Endothelial cell of umbilical vein (primary cell): ENCODE measurements around the gene TOB1. TPM values are rescaled to one million over a fixed set of nuclear protein-coding genes. Genes with fewer than 3 reads are reported as not detected.

Experiments
- BruUV-seq: library from RNA; stranded (reverse); fragments of 400-500 nt; replicated peaks from 2 replicates; lab custom pipeline; 2021; lab: Mats Ljungman, UMichigan
- CTCF ChIA-PET: fragments of 300-600, 350-600 bp; sonication (Branson Sonifier 250); formaldehyde crosslinking; loops from one replicate; lab custom pipeline; 2021; ENCODE audit warnings: antibody characterized with exemption, inconsistent platforms; lab: Charles Lee
- POLR2A ChIA-PET: fragments of 300-600, 350-600 bp; sonication (Branson Sonifier 250); formaldehyde crosslinking; loops from one replicate; lab custom pipeline; 2021; ENCODE audit warnings: antibody characterized with exemption, inconsistent platforms; lab: Charles Lee
- DNase-seq: peaks from one replicate; pipeline ENCODE4 v3.0.0-alpha.2; 2011; ENCODE audit warnings: low read depth, low spot score
- FAIRE-seq: peaks from 2 replicates; lab custom pipeline; 2011; peaks lifted over from hg19 to GRCh38; lab: Jason Lieb, UNC
- H2AFZ ChIP-seq: 2 replicates; pipeline ENCODE4 v1.6.0; 2012; ENCODE audit warnings: low read depth, low read length, control low read depth, inconsistent platforms
- H3K27ac ChIP-seq: 2 replicates; pipeline ENCODE4 v1.5.1; 2011; ENCODE audit warnings: low read depth, mild to moderate bottlenecking, control low read depth, low read length, moderate library complexity; ENCODE audit not compliant: insufficient read depth
- H3K27me3 ChIP-seq, 2 experiments: 2 replicates each; pipeline versions ENCODE4 v1.6.0 to v1.6.1; 2011; ENCODE audit warnings: low read length in 2 of 2, mixed read lengths in 1 of 2; ENCODE audit not compliant: control insufficient read depth in 2 of 2, insufficient read depth in 2 of 2
- H3K36me3 ChIP-seq, 2 experiments: 2 replicates in 1 of 2; 3 replicates in 1 of 2; pipeline ENCODE4 v1.5.1; 2011; ENCODE audit warnings: low read length in 2 of 2, mild to moderate bottlenecking in 1 of 2, moderate library complexity in 1 of 2; ENCODE audit not compliant: control insufficient read depth in 2 of 2, insufficient read depth in 2 of 2; ENCODE audit errors: extremely low read depth in 1 of 2
- H3K4me1 ChIP-seq: 3 replicates; pipeline ENCODE4 v1.5.1; 2011; ENCODE audit warnings: mild to moderate bottlenecking, low read length; ENCODE audit not compliant: control insufficient read depth, insufficient read depth; ENCODE audit errors: extremely low read depth
- H3K4me2 ChIP-seq: 2 replicates; pipeline ENCODE4 v1.6.1; 2011; ENCODE audit warnings: low read length, control low read depth, mixed read lengths; ENCODE audit not compliant: insufficient read depth
- H3K4me3 ChIP-seq, 3 experiments: fragments of 200-600 bp in 1 of 3; sonication (generic), shearing (Covaris generic) in 1 of 3; replicated peaks in 1 of 3; 2 replicates each; pipeline ENCODE4 v1.5.1; 2011 to 2016; ENCODE audit warnings: control low read depth in 3 of 3, low read length in 3 of 3, mild to moderate bottlenecking in 2 of 3, inconsistent platforms in 1 of 3, low read depth in 1 of 3, moderate library complexity in 1 of 3; ENCODE audit not compliant: insufficient read depth in 1 of 3
- H3K79me2 ChIP-seq: 2 replicates; pipeline ENCODE4 v1.6.0; 2012; ENCODE audit warnings: low read length, inconsistent platforms; ENCODE audit not compliant: control insufficient read depth, insufficient read depth
- H3K9ac ChIP-seq: replicated peaks from 2 replicates; pipeline ENCODE3; 2011; ENCODE audit warnings: low read length, control low read depth; ENCODE audit not compliant: insufficient read depth; ENCODE audit errors: extremely low read depth
- H3K9me1 ChIP-seq: replicated peaks from 3 replicates; pipeline ENCODE4 v1.6.0; 2011; ENCODE audit warnings: mild to moderate bottlenecking, low read length; ENCODE audit not compliant: control insufficient read depth, insufficient read depth; ENCODE audit errors: extremely low read depth
- H3K9me3 ChIP-seq: replicated peaks from 2 replicates; pipeline ENCODE4 v1.5.1; 2012; ENCODE audit warnings: low read length, inconsistent platforms; ENCODE audit not compliant: control insufficient read depth, insufficient read depth
- H4K20me1 ChIP-seq: replicated peaks from 2 replicates; pipeline ENCODE3; 2011; ENCODE audit warnings: mild to moderate bottlenecking, low read length; ENCODE audit not compliant: control insufficient read depth, insufficient read depth; ENCODE audit errors: extremely low read depth
- EZH2 ChIP-seq: IDR thresholded peaks from 2 replicates; pipeline ENCODE4 v1.6.1; 2012; ENCODE audit warnings: borderline replicate concordance, low read depth, mild to moderate bottlenecking, moderate library complexity, low read length, inconsistent platforms; ENCODE audit not compliant: severe bottlenecking
- FOS ChIP-seq: IDR thresholded peaks from 2 replicates; pipeline ENCODE4 v1.6.1; 2011; ENCODE audit warnings: mild to moderate bottlenecking, low read length, moderate library complexity, borderline replicate concordance; ENCODE audit not compliant: insufficient read depth
- GATA2 ChIP-seq: IDR thresholded peaks from 2 replicates; pipeline ENCODE4 v1.7.0; 2011; ENCODE audit warnings: low read depth, mild to moderate bottlenecking, moderate library complexity, mixed read lengths, low read length; ENCODE audit not compliant: insufficient read length, insufficient read depth
- JUN ChIP-seq: IDR thresholded peaks from 2 replicates; pipeline ENCODE4 v1.6.1; 2011; ENCODE audit warnings: borderline replicate concordance, low read depth; ENCODE audit not compliant: insufficient read length, insufficient read depth
- MYC ChIP-seq: IDR thresholded peaks from one replicate; pipeline ENCODE4 v1.6.1; 2011; ENCODE audit warnings: mild to moderate bottlenecking, low read depth, low read length
- POLR2A ChIP-seq: IDR thresholded peaks from 2 replicates; pipeline ENCODE4 v1.6.1; 2012; ENCODE audit warnings: low read depth, mild to moderate bottlenecking, control low read depth, low read length
- POLR2AphosphoS5 ChIP-seq: IDR thresholded peaks from 2 replicates; pipeline ENCODE4 v1.6.1; 2012; ENCODE audit warnings: low read depth, mild to moderate bottlenecking, control low read depth, low read length, moderate library complexity; ENCODE audit not compliant: insufficient read depth
- dilution Hi-C: fragments of 300-500 bp; cut with MboI; formaldehyde crosslinking; loops from one replicate; pipeline ENCODE4 v1.15.0; 2019; ENCODE audit warnings: low sequenced_read_pairs; ENCODE audit not compliant: extremely low pct_ligation_motif_present
- intact Hi-C: fragments of 100-400 bp; cut with micrococcal nuclease; formaldehyde crosslinking; loops from one replicate; pipeline ENCODE4 v1.10.0; 2022
- polyA plus RNA-seq, 4 experiments: library from polyadenylated mRNA; depleted of rRNA in 3 of 4; stranded (reverse) in 3 of 4; unstranded in 1 of 4; fragments of >200 nt; gene quantifications; 2 replicates each; pipeline versions ENCODE4 v1.2.1 to v1.2.3, GENCODE V29; 2011 to 2012; ENCODE audit warnings: missing spikeins in 1 of 4
- total RNA-seq: library from RNA; stranded (reverse); gene quantifications from 2 replicates; pipeline ENCODE4 v1.2.3, GENCODE V29; 2021
- TF ChIP-seq, protein P1 (sequence below), 2 donors: IDR thresholded peaks; 1 replicate in 1 of 2; 2 replicates in 1 of 2; pipeline ENCODE4 v1.5.1; 2011; ENCODE audit warnings: low read length in 2 of 2, mild to moderate bottlenecking in 2 of 2, moderate library complexity in 2 of 2, control low read depth in 1 of 2, inconsistent platforms in 1 of 2, low read depth in 1 of 2; ENCODE audit not compliant: insufficient read depth in 1 of 2; ENCODE audit errors: extremely low read depth in 1 of 2
- TF ChIP-seq, protein P2 (sequence below): IDR thresholded peaks from 2 replicates; pipeline ENCODE4 v1.6.1; 2011; ENCODE audit not compliant: insufficient read depth, insufficient read length

The TOB1 gene
- total and polyA plus RNA-seq, 2 donors (not counting 3 experiments of a cell fraction or from before 2014, with no cell fraction given) = 3.3 to 12.9 TPM

DNA sequence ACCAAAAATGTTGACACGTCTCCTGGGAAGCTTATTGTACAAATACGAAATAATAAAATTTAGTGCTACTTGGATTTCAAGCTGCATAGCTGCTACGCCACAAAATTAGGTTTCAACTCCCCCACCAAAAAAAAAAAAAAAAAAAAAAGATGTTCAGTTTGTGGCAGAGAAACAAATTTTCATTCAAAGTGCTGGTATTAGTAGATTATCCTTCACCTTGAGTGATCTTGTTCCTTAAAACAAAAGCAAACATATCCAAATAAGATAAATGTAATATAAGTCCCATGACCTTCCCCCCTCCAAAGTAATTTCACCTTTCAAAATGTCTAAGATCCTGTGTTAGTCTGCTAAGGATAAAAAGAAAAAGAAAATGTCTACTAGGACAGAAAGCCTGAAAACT lies 2.2 kb downstream of the TOB1 start:
- CTCF ChIA-PET = interaction anchor here (0.8 to 8.0 kb wide), 12 partner anchors 9 to 289 kb away, joined by 3 to 149 read pairs (median 4); partner anchors contain the start of gene NME1
- no peaks in the 10 kb centered on the region for H4K20me1 ChIP-seq
- H3K9me1 ChIP-seq = no peaks in the 10 kb centered on the region
- no peak overlapping the region for H3K4me3 ChIP-seq
- FAIRE-seq (no peak), DNase-seq (no peak)
- H3K9me3 ChIP-seq = no peaks in the 10 kb centered on the region
- TF ChIP-seq POLR2AphosphoS5 (no peak), GATA2 (no peak), FOS (no peak), MYC (no peak), POLR2A (no peak), EZH2 (no peak), JUN (no peak)
- TF ChIP-seq, protein P1, sequence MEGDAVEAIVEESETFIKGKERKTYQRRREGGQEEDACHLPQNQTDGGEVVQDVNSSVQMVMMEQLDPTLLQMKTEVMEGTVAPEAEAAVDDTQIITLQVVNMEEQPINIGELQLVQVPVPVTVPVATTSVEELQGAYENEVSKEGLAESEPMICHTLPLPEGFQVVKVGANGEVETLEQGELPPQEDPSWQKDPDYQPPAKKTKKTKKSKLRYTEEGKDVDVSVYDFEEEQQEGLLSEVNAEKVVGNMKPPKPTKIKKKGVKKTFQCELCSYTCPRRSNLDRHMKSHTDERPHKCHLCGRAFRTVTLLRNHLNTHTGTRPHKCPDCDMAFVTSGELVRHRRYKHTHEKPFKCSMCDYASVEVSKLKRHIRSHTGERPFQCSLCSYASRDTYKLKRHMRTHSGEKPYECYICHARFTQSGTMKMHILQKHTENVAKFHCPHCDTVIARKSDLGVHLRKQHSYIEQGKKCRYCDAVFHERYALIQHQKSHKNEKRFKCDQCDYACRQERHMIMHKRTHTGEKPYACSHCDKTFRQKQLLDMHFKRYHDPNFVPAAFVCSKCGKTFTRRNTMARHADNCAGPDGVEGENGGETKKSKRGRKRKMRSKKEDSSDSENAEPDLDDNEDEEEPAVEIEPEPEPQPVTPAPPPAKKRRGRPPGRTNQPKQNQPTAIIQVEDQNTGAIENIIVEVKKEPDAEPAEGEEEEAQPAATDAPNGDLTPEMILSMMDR (IDR thresholded peaks at IDR 0.05; ENCODE audit: extremely low read depth in 1 of 2, insufficient read depth in 1 of 2, low read depth in 1 of 2, low read length in 2 of 2) = no peak
- TF ChIP-seq, protein P2, sequence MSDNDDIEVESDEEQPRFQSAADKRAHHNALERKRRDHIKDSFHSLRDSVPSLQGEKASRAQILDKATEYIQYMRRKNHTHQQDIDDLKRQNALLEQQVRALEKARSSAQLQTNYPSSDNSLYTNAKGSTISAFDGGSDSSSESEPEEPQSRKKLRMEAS = no peak
- H3K27me3 ChIP-seq = no peaks in the 10 kb centered on the region
- peaks cover 2 to 5% of the 10 kb centered on the region in 2 experiments for H3K36me3 ChIP-seq
- intact Hi-C loops (loop anchor here (1.0 kb wide), 1 partner anchor 86 kb away; no protein-coding TSS in a partner anchor), dilution Hi-C loops (no loop called here)
- BruUV-seq = no TSS peak
- H3K9ac ChIP-seq = no peak overlapping the region
- H2AFZ ChIP-seq = no peak overlapping the region
- POLR2A ChIA-PET = no interaction called here
- no peak overlapping the region for H3K27ac ChIP-seq
- peaks cover 11% of the 10 kb centered on the region for H3K4me1 ChIP-seq
- peaks cover 4% of the 10 kb centered on the region for H3K79me2 ChIP-seq
- peak overlapping the region; percentile 96 for H3K4me2 ChIP-seq
